GM12874 (cell line): ENCODE measurements around the gene PLA2G3.

Experiments
- CTCF ChIP-seq: IDR thresholded peaks from 2 replicates; pipeline ENCODE4 v1.5.1; 2011; ENCODE audit warnings: low read depth, mild to moderate bottlenecking, control low read depth, low read length, moderate library complexity; ENCODE audit not compliant: insufficient read depth

Gene PLA2G3

GRCh38 chr22:31127181-31127772, 13.0 kb downstream of the PLA2G3 start:
- no peak for TF ChIP-seq CTCF

GRCh38 chr22:31126869-31127175, 13.5 kb downstream of the PLA2G3 start:
- no peak for TF ChIP-seq CTCF

DNA sequence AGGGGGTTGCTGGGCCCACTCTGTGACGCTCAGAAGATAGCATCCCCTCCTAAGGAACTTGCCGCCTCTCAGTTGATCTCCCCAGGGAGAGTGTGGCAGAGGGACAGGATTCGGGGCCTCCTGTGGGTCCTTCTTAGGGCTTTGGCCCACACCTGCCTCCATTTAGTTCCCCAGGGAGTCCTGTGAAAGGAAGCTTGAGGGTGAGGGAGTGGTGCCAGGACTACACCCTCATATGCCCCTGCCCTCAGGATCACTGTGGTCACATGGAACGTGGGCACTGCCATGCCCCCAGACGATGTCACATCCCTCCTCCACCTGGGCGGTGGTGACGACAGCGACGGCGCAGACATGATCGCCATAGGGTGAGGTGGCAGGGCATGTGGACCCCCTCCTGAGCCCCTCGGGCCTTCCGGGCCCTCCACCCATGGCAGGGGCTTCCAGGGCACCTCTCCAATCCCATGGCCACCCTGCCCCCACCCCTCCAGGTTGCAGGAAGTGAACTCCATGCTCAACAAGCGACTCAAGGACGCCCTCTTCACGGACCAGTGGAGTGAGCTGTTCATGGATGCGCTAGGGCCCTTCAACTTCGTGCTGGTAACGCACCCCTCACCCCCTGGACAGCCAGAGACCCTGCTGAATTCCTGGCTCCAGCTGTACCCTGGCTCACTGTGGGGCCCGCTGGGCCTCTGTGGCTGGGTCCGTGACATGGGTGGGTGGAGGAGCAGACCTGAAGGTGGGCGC, 14.0 kb downstream of the PLA2G3 start:
- TF ChIP-seq CTCF: no peak

DNA sequence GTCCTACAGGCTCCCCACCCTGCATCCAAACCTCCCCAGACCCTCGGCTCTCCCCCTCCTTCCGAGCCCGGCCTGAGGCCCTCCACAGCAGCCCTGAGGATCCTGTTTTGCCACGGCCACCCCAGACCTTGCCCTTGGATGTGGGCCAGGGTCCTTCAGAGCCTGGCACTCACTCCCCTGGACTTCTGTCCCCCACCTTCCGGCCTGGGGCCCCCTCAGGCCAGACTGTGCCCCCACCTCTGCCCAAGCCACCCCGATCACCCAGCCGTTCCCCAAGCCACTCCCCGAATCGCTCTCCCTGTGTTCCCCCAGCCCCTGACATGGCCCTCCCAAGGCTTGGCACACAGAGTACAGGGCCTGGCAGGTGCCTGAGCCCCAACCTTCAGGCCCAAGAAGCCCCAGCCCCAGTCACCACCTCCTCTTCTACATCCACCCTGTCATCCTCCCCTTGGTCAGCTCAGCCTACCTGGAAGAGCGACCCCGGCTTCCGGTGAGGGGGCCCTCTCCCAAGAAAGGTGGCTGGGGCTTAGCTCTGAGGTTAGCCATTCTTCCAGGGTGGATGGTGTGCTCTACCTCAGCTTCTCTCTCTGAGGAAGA, 14.7 kb downstream of the PLA2G3 start:
- TF ChIP-seq CTCF: no peak

- no peak for TF ChIP-seq CTCF
Measured at GRCh38 chr22:31124811-31125465, 15.4 kb downstream of the PLA2G3 start.

DNA sequence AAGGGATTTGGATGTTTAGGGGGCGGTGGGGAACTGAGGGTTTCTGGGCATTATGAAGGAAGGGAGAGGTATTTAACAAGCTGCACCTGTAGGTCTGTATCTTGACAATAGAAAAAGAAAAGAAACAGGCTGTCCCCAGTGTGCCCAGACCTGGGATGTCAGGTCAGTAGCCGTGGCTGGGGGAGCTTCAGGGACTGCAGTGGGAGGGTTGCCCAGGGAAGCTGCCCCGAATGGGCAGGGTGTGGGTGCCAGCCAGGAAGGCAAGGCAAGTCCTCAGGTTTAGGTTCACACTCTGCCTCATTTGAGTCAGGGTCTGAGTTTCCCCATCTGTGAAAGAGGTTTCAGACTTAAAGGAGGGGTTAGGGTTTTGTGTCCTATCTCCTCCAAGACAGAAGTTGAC, 16.0 kb downstream of the PLA2G3 start:
- TF ChIP-seq CTCF: no peak

- no peak for TF ChIP-seq CTCF
Measured at GRCh38 chr22:31123292-31123602, 17.1 kb downstream of the PLA2G3 start.
